GM12874 (cell line): Measurements from ENCODE around the gene FAM163B.

Source experiments
- CTCF ChIP-seq: IDR thresholded peaks from 2 replicates; pipeline ENCODE4 v1.5.1; 2011; ENCODE audit warnings: low read depth, mild to moderate bottlenecking, control low read depth, low read length, moderate library complexity; ENCODE audit not compliant: insufficient read depth

Gene FAM163B

GRCh38 chr9:133593587-133594253 lies 15.5 kb downstream of the FAM163B start:
- TF ChIP-seq CTCF = no peak

- TF ChIP-seq CTCF = peak; percentile 27; the same call in 1 of the 2 replicates
Measured at GRCh38 chr9:133592731-133593409, 16.3 kb downstream of the FAM163B start.

GRCh38 chr9:133591985-133592384 lies 17.2 kb downstream of the FAM163B start:
- TF ChIP-seq CTCF = no peak

GRCh38 chr9:133591116-133591910 lies 17.9 kb downstream of the FAM163B start:
- no peak for TF ChIP-seq CTCF

- no peak for TF ChIP-seq CTCF
Measured at GRCh38 chr9:133590231-133590855, 18.8 kb downstream of the FAM163B start.

GRCh38 chr9:133589454-133590227 lies 19.5 kb downstream of the FAM163B start:
- peak; percentile 70 for TF ChIP-seq CTCF
